ENCODE measurements around the gene ZNF668.

ZNF668 gene

DNA sequence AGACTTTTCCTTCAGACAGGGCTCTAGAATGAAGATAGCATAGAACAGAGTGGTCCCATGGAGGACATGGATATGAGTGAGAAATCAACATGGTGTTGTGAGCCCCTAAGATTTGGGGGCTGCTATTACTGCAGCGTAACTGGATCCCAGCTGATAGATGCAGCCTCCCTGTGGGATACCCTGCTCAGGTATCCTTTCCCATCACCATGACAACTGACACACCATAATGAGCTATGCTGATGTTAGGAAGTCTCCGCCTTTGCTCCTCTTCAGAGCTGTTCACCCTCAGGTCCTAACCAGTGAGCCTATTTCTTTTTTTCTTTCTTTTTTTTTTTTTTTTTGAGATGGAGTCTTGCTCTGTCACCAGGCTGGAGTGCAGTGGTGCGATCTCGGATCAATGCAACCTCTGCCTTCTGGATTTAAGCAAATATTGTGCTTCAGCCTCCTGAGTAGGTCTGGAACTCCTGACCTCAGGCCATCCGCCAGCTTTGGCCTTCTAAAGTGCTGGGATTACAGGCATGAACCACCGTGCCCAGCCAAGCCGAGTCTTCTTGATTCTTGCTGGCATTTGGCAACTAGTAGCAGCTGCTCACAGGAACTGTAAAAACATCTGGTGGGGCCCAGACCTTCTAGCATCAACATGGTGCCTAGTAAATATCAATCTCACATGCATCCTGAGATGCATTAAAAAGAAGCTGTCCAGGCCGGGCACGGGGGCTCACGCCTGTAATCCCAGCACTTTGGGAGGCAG is 23.6 kb downstream of the ZNF668 start:
- TF ChIP-seq, protein P1, sequence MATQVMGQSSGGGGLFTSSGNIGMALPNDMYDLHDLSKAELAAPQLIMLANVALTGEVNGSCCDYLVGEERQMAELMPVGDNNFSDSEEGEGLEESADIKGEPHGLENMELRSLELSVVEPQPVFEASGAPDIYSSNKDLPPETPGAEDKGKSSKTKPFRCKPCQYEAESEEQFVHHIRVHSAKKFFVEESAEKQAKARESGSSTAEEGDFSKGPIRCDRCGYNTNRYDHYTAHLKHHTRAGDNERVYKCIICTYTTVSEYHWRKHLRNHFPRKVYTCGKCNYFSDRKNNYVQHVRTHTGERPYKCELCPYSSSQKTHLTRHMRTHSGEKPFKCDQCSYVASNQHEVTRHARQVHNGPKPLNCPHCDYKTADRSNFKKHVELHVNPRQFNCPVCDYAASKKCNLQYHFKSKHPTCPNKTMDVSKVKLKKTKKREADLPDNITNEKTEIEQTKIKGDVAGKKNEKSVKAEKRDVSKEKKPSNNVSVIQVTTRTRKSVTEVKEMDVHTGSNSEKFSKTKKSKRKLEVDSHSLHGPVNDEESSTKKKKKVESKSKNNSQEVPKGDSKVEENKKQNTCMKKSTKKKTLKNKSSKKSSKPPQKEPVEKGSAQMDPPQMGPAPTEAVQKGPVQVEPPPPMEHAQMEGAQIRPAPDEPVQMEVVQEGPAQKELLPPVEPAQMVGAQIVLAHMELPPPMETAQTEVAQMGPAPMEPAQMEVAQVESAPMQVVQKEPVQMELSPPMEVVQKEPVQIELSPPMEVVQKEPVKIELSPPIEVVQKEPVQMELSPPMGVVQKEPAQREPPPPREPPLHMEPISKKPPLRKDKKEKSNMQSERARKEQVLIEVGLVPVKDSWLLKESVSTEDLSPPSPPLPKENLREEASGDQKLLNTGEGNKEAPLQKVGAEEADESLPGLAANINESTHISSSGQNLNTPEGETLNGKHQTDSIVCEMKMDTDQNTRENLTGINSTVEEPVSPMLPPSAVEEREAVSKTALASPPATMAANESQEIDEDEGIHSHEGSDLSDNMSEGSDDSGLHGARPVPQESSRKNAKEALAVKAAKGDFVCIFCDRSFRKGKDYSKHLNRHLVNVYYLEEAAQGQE (IDR thresholded peaks at IDR 0.05; ENCODE audit: insufficient replicate concordance, low read depth): no peak
- no peak for TF ChIP-seq POLR2AphosphoS5 (IDR thresholded peaks at IDR 0.05; ENCODE audit: low read depth)
- TF ChIP-seq SPI1 (IDR thresholded peaks at IDR 0.05; ENCODE audit: borderline replicate concordance, low read depth): no peak
- TF ChIP-seq GABPA (IDR thresholded peaks at IDR 0.05; ENCODE audit: low read depth): no peak
- TF ChIP-seq, protein P2, sequence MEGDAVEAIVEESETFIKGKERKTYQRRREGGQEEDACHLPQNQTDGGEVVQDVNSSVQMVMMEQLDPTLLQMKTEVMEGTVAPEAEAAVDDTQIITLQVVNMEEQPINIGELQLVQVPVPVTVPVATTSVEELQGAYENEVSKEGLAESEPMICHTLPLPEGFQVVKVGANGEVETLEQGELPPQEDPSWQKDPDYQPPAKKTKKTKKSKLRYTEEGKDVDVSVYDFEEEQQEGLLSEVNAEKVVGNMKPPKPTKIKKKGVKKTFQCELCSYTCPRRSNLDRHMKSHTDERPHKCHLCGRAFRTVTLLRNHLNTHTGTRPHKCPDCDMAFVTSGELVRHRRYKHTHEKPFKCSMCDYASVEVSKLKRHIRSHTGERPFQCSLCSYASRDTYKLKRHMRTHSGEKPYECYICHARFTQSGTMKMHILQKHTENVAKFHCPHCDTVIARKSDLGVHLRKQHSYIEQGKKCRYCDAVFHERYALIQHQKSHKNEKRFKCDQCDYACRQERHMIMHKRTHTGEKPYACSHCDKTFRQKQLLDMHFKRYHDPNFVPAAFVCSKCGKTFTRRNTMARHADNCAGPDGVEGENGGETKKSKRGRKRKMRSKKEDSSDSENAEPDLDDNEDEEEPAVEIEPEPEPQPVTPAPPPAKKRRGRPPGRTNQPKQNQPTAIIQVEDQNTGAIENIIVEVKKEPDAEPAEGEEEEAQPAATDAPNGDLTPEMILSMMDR (IDR thresholded peaks at IDR 0.05; ENCODE audit: insufficient read depth, low read length): no peak
- H3K27me3 ChIP-seq (ENCODE audit: insufficient read depth, poor library complexity, severe bottlenecking): no peaks in the 10 kb centered on the region
- no peak for DNase-seq (ENCODE audit: low read depth in 1 of 2, low spot score in 1 of 2)
- H3K4me3 ChIP-seq (replicated peaks; ENCODE audit: insufficient read depth, low read length): no peak overlapping the region
- H3K27ac ChIP-seq (replicated peaks): no peak overlapping the region

GRCh38 chr16:31043898-31044481 is 30.1 kb downstream of the ZNF668 start:
- Histone ChIP-seq H3K4me3 (replicated peaks; ENCODE audit: insufficient read depth, low read length) (no peak overlapping the region), H3K27ac (replicated peaks) (no peak overlapping the region), H3K27me3 (ENCODE audit: insufficient read depth, poor library complexity, severe bottlenecking) (no peaks in the 10 kb centered on the region)
- no peak for TF ChIP-seq SPI1 (IDR thresholded peaks at IDR 0.05; ENCODE audit: borderline replicate concordance, low read depth)
- DNase-seq (ENCODE audit: low read depth in 1 of 2, low spot score in 1 of 2): no peak

DNA sequence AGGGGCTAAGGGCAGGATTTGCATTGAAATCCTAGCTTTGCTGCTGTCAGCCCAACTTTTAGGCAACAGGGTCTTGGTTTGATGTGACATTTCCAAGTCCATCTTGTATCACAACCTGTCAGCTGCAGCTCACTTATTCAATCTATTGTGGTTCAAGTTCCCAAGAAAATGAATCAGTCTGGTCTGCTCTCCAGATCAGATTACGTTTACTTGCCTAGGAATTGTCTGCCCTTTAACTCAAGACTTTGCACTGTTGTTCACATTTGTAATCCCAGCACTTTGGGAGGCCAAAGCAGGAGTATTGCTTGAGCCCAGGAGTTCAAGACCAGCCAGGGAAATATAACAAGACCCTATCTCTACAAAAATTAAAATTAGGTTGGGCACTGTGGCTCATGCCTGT is 30.7 kb downstream of the ZNF668 start:
- DNase-seq (ENCODE audit: low read depth in 1 of 2, low spot score in 1 of 2): no peak
- Histone ChIP-seq H3K27me3 (ENCODE audit: insufficient read depth, poor library complexity, severe bottlenecking) (no peaks in the 10 kb centered on the region), H3K27ac (replicated peaks) (no peak overlapping the region), H3K4me3 (replicated peaks; ENCODE audit: insufficient read depth, low read length) (no peak overlapping the region)
- TF ChIP-seq GABPA (IDR thresholded peaks at IDR 0.05; ENCODE audit: low read depth) (no peak), SPI1 (IDR thresholded peaks at IDR 0.05; ENCODE audit: borderline replicate concordance, low read depth) (no peak), POLR2AphosphoS5 (IDR thresholded peaks at IDR 0.05; ENCODE audit: low read depth) (no peak)
- TF ChIP-seq, protein P2 (IDR thresholded peaks at IDR 0.05; ENCODE audit: insufficient read depth, low read length): no peak
- TF ChIP-seq, protein P1 (IDR thresholded peaks at IDR 0.05; ENCODE audit: insufficient replicate concordance, low read depth): no peak

- Histone ChIP-seq H3K27me3 (ENCODE audit: insufficient read depth, poor library complexity, severe bottlenecking) (no peaks in the 10 kb centered on the region), H3K4me3 (replicated peaks; ENCODE audit: insufficient read depth, low read length) (no peak overlapping the region), H3K27ac (replicated peaks) (no peak overlapping the region)
- DNase-seq (ENCODE audit: low read depth in 1 of 2, low spot score in 1 of 2): no peak
- TF ChIP-seq, protein P2 (IDR thresholded peaks at IDR 0.05; ENCODE audit: insufficient read depth, low read length): no peak
- TF ChIP-seq, protein P1 (IDR thresholded peaks at IDR 0.05; ENCODE audit: insufficient replicate concordance, low read depth): peak; percentile 42
Observed at GRCh38 chr16:31042866-31043265, 31.2 kb downstream of the ZNF668 start.

All from HL-60 (cell line).